Neural crest cell (in vitro differentiated cells): ENCODE measurements around the gene LGALS9. TPM values are rescaled to one million over a fixed set of nuclear protein-coding genes. Genes with fewer than 3 reads are reported as not detected.
A peak's percentile ranks its signal among the peaks of the same experiment; 100 is the strongest.
"Not testable (repeated sequence)": the region's sequence is repeated elsewhere in the genome, so short reads cannot be mapped to it uniquely, and the experiment has no call there.

Source experiments
- DNase-seq: peaks from one replicate; pipeline ENCODE4 v3.0.0; 2021; ENCODE audit warnings: low read depth, mixed read lengths, low spot score
- H3K27ac Mint-ChIP-seq: one replicate; pipeline ENCODE4 v1.8.0; 2021; ENCODE audit warnings: mild to moderate bottlenecking, mixed read lengths; ENCODE audit not compliant: unreplicated experiment
- H3K27me3 Mint-ChIP-seq: 2 replicates; pipeline ENCODE4 v1.8.0; 2021; ENCODE audit warnings: low read depth, mild to moderate bottlenecking, mixed read lengths
- H3K36me3 Mint-ChIP-seq: 2 replicates; pipeline ENCODE4 v1.8.0; 2021; ENCODE audit warnings: low read depth, mild to moderate bottlenecking, mixed read lengths
- H3K4me1 Mint-ChIP-seq: 2 replicates; pipeline ENCODE4 v1.8.0; 2021; ENCODE audit warnings: mixed read lengths
- H3K4me3 Mint-ChIP-seq: one replicate; pipeline ENCODE4 v1.8.0; 2021; ENCODE audit warnings: mild to moderate bottlenecking, mixed read lengths
- H3K9me3 Mint-ChIP-seq: 2 replicates; pipeline ENCODE4 v1.8.0; 2021; ENCODE audit warnings: mixed read lengths
- total RNA-seq: library from RNA; stranded (reverse); gene quantifications from 2 replicates; pipeline ENCODE4 v1.2.1, GENCODE V29; 2021
- TF ChIP-seq, protein P1 (sequence below): fragments of 200-600 bp; sonication (generic); conservative IDR thresholded peaks from 2 replicates; pipeline ENCODE4 v1.5.0; 2021; ENCODE audit warnings: antibody characterized with exemption, mild to moderate bottlenecking

The LGALS9 gene
- total RNA-seq, 1 donor from 2014 or later, result 0.84 TPM

GRCh38 chr17:27646232-27646631 lies 15.2 kb downstream of the LGALS9 start:
- Mint-ChIP-seq H3K27ac (no peak overlapping the region), H3K9me3 (no peaks in the 10 kb centered on the region), H3K36me3 (no peaks in the 10 kb centered on the region), H3K4me3 (no peak overlapping the region), H3K4me1 (no peaks in the 10 kb centered on the region), H3K27me3 (no peaks in the 10 kb centered on the region)
- TF ChIP-seq, protein P1, sequence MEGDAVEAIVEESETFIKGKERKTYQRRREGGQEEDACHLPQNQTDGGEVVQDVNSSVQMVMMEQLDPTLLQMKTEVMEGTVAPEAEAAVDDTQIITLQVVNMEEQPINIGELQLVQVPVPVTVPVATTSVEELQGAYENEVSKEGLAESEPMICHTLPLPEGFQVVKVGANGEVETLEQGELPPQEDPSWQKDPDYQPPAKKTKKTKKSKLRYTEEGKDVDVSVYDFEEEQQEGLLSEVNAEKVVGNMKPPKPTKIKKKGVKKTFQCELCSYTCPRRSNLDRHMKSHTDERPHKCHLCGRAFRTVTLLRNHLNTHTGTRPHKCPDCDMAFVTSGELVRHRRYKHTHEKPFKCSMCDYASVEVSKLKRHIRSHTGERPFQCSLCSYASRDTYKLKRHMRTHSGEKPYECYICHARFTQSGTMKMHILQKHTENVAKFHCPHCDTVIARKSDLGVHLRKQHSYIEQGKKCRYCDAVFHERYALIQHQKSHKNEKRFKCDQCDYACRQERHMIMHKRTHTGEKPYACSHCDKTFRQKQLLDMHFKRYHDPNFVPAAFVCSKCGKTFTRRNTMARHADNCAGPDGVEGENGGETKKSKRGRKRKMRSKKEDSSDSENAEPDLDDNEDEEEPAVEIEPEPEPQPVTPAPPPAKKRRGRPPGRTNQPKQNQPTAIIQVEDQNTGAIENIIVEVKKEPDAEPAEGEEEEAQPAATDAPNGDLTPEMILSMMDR, result no peak
- no peak for DNase-seq

DNA sequence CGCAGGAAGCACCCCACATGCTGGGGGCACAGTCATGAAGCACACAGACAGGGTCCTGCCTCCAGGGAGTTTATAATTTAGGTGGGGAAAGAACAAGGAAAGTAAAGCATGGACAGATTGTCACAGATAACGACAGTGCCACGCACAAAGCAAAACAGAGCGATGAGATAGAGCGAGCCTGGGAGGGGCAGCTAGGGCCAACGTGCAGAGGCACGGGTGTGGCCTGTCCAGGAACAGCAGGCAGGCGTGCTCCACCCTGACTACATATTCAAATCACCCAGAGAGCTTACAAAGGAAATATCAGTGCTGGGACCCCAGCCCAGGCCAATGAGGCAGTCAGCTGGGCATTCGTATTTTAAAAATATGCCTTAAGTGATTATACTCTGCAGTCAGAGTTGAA lies 16.8 kb downstream of the LGALS9 start:
- Mint-ChIP-seq H3K27ac (no peak overlapping the region), H3K36me3 (no peaks in the 10 kb centered on the region), H3K27me3 (no peaks in the 10 kb centered on the region), H3K4me3 (no peak overlapping the region), H3K4me1 (no peaks in the 10 kb centered on the region), H3K9me3 (no peaks in the 10 kb centered on the region)
- DNase-seq, result no peak
- TF ChIP-seq, protein P1, result no peak

GRCh38 chr17:27649111-27649571 lies 18.2 kb downstream of the LGALS9 start:
- not testable (repeated sequence) for H3K4me1 Mint-ChIP-seq, DNase-seq, H3K9me3 Mint-ChIP-seq, H3K27me3 Mint-ChIP-seq, H3K36me3 Mint-ChIP-seq, H3K4me3 Mint-ChIP-seq
- H3K27ac Mint-ChIP-seq, result peak overlapping the region; percentile 62

- TF ChIP-seq, protein P1, result no peak
- Mint-ChIP-seq H3K27ac (no peak overlapping the region), H3K4me3 (no peak overlapping the region), H3K4me1 (no peaks in the 10 kb centered on the region), H3K36me3 (no peaks in the 10 kb centered on the region), H3K9me3 (no peaks in the 10 kb centered on the region), H3K27me3 (no peaks in the 10 kb centered on the region)
- no peak for DNase-seq
These were observed 18.9 kb downstream of the LGALS9 start for GRCh38 chr17:27649929-27650328.

DNA sequence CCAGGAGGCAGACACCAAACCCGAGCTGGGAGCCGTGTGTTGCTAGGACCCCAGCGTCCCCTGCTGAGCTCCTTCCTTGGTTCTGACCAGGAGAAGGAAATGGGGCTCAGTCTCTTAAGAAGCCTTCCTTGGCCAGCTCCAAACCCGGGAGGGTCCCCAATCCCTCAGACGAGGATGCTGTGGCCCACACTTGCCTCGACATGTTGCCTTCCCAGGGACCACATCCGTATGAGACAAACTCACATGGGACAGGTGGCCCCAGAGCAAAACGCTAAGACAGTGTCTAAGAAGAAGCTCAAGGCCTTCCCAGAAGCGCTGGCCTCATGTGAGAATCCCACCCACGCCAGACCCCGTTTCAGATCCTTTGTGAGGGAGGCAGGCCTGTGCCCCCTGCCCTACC lies 19.8 kb downstream of the LGALS9 start:
- TF ChIP-seq, protein P1, result no peak
- no peak for DNase-seq
- no peaks in the 10 kb centered on the region for H3K4me1 Mint-ChIP-seq
- no peaks in the 10 kb centered on the region for H3K9me3 Mint-ChIP-seq
- H3K4me3 Mint-ChIP-seq, result no peak overlapping the region
- H3K27ac Mint-ChIP-seq, result peak overlapping the region; percentile 19
- no peaks in the 10 kb centered on the region for H3K36me3 Mint-ChIP-seq
- no peaks in the 10 kb centered on the region for H3K27me3 Mint-ChIP-seq

DNA sequence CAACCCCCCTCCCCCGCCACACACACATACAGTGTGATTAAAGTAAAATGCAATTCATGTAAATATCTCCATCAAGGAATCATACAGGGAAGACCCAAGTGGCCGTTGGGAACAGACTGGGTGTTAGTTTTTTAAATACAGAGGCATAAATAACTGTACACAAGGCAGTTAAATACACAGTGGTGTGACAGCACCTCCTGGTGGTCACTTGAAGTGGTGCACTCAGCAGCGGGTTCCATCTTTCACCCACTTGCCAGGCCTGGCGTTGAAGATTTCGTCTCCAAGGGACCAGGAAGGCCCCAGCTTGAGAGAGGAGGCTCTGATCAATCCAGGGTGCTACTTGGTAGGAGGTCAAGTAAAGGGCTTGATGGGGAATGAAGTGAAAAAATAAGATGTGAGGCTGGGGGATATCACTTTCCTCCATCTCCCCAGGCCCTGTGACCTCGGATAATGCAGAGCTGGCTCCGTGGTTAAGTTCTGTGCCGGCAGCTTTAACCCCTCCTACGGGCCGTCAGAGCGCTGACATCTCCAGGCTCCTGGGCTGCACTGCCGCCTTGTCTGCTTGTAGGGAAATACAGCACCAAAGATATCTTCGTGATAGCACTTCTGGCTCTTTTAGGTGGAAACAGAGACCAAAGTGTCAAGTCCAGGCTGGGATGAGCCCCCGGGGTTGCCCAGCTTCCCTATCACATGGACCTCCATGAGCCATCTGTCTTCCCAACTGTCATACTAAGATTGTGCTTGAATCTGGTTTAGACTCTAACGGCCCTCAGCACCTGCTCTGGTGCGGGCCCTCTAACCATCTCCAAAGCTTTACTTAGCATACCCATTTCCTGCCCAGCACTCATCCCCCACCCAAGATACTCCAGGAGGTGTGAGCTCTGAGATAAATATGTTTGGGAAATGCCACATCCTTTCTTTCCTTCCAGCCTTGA lies 20.7 kb downstream of the LGALS9 start:
- DNase-seq, result peak; percentile 74
- no peak overlapping the region for H3K4me3 Mint-ChIP-seq
- no peaks in the 10 kb centered on the region for H3K36me3 Mint-ChIP-seq
- no peak overlapping the region for H3K27ac Mint-ChIP-seq
- no peaks in the 10 kb centered on the region for H3K27me3 Mint-ChIP-seq
- H3K9me3 Mint-ChIP-seq, result no peaks in the 10 kb centered on the region
- TF ChIP-seq, protein P1, result peak; percentile 82
- H3K4me1 Mint-ChIP-seq, result no peaks in the 10 kb centered on the region

DNA sequence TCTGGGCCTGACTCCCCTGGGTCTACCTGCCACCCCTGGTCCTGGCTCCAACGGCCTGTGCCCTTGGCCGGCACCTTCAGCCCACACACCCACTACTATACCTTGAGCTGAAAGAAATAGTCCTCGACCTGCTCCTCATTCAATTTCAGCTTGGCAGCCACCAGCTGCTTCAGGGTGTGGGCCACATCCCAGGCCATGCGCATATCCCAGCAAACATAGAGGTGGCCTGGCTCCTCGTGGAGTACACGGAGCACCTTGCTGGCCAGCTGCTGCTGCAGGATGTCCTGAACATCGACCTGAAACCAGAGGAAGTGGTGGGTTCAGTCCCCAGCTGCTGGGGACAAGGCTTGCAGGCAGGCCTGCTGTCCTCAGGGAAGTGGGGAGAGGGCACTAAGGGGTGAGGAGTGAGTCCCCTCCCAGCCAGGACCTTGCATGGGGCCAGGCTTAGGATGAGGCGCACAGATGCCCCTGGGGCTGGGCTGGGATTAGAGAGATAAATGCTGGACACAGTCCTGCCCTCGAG lies 22.5 kb downstream of the LGALS9 start:
- not testable (repeated sequence) for H3K9me3 Mint-ChIP-seq, H3K4me1 Mint-ChIP-seq, H3K27ac Mint-ChIP-seq, H3K4me3 Mint-ChIP-seq, H3K36me3 Mint-ChIP-seq, H3K27me3 Mint-ChIP-seq, DNase-seq
